Measurements from ENCODE around the gene IRF2BPL.
"Not testable (repeated sequence)": the region's sequence is repeated elsewhere in the genome, so short reads cannot be mapped to it uniquely, and the experiment has no call there.

The IRF2BPL gene

DNA sequence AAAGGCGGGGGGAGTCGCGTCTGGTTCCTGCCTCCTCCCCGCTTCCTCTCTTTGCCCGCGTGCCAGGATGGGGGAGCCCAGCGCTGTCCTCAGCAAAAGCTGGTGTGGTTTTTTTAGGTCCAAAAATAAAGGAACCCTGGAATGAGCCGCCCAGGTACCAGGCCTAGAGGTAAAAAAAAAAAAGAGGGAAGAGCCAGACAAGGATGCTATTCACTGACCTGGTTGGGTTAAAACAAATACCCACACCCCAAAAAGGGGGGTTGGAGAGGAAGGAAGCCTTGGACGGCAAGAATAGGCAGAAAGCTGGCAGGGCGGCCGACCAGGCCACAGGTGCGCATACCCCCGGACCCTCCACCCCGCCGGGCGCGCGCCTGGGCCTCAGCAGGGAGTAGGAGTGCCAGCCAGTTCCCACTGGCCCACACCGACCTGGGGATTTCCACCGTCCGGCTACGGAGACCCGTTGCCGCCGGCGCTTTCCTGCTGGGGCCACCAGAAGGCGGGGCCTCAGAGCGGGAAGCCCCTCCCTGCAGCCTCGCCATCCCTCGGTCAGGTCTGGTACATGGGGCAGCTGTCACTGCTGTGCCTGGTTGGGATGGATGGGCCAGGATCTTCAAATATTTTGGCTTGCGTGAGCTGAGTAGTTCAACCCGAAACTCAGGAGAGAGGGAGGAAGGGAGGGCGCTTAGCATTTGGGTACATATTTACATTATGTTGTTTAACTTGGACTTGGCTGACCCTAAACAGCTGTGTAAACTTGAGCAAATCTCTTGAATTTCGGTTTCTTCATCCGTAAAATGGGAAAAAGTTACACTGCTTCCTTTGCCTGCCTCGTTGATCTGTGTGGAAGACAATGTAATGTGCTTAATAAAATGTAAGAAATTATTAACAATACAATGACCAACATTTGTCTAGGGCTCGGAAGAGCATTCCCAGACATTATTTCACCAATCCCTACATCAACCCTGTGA lies 5.4 kb upstream of the IRF2BPL start:
- peak; percentile 60 for DNase-seq

- peak; percentile 55 for DNase-seq
These were observed 4.5 kb upstream of the IRF2BPL start for GRCh38 chr14:77032844-77033621.

GRCh38 chr14:77032491-77032843 lies 4.0 kb upstream of the IRF2BPL start:
- DNase-seq, result no peak

DNA sequence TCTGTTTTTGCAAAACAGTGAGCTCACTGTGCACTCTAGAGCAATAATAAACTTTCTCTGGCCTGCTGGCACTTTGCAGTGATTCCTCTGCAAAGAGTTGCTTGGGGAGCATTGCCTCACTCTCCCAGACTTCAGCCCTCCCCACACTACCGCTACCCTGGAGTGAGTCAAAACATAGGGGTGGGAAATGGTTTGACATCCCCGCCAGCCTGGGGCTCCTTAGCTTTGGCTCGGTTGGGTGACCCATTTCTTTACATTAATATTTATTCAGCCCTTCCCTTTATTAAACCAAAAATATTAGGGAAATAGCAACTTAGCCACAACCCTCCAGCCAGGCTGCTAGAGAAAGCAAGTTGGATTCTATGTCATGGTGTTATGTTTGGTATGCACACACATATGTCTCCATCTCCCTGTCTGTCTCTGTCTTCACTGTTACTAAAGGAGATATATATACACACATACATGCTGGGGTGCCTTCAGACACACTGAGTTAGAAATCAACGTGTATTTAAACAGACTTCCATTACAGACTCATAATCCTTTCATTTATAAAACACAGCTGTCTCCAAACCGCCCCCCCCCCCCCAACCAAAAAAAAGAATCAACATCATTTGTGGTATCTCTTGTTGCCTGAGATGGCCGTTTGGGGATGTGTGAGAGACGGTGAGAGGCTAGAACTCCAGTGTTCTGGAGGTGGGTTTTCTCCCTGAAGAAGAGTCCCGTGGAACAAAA lies 3.4 kb upstream of the IRF2BPL start:
- no peak for DNase-seq

DNA sequence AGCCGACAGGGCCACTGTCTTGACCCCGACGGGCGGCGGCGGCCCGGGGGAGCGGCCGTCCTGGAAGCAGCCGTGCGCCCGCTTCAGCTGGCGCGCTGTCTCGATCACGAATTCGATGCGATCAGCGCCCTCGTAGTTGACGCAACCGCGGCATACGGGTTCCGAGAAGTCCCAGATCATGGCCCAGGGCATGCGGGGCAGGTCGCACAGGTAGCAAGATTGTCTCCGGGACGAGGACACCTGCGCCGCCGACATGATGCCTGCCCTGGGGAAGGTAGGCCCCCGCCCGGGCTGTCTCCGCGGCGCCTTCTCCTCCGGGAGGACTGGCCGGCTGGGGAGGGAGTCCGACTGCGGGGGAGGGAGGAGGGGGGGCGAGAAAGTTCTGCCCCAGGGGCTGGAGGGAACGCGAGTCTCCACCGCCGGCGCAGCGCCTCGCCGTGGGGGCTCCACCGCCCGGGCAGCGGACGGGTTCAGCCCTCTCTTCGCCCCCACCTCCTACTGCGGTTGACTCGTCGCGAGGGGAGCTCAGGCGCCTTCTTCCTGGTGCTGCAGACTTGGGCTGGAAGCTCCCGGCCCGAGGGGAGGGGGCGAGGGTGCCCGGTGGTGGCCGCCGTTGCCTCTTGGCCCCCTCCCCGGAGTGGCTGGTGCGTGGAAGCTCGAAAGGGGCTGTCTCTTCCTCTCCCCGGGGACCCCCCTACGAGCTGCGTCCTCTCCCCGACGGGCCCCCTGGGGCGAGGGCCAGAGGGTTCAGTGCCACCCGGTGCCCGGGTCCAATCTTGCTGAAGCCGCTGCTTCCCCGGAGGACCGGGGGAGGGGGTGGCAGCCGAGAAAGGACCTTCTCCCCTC lies 747 bp downstream of the IRF2BPL start:
- DNase-seq, result peak; percentile 53

DNA sequence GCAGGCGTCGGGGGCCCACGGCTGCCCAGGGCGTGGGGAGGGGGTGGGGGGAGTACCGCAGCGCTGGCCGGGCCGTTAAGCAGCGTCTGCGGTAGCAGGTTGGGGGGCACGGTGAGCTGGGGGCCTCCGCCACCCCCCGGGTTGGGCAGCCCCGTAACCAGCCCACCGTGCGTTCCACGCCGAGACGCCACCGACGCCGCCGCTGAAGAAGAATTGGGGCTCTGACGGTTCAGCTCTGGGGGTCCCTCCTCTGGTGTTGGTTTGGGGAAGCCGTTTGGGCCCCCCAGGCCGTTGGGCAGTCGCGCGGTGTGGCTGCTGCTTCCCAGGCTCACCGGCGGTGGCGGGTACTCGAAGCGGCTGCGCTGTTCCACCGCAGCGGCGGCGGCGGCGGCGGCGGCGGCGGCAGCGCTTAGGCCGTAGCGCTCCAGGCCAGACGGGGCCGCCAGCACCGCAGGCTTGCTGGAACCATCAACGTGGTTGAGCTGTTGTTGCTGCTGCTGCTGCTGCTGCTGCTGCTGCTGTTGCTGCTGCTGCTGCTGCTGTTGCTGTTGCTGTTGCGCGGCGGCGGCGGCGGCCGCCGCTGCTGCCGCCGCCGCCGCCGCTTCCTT lies 1.5 kb downstream of the IRF2BPL start:
- peak; percentile 16 for DNase-seq

GRCh38 chr14:77026166-77026929 lies 2.2 kb downstream of the IRF2BPL start:
- DNase-seq, result no peak

- no peak for DNase-seq
These were observed 2.8 kb downstream of the IRF2BPL start for GRCh38 chr14:77025744-77026165.

GRCh38 chr14:77024171-77024691 lies 4.3 kb downstream of the IRF2BPL start:
- no peak for DNase-seq

DNA sequence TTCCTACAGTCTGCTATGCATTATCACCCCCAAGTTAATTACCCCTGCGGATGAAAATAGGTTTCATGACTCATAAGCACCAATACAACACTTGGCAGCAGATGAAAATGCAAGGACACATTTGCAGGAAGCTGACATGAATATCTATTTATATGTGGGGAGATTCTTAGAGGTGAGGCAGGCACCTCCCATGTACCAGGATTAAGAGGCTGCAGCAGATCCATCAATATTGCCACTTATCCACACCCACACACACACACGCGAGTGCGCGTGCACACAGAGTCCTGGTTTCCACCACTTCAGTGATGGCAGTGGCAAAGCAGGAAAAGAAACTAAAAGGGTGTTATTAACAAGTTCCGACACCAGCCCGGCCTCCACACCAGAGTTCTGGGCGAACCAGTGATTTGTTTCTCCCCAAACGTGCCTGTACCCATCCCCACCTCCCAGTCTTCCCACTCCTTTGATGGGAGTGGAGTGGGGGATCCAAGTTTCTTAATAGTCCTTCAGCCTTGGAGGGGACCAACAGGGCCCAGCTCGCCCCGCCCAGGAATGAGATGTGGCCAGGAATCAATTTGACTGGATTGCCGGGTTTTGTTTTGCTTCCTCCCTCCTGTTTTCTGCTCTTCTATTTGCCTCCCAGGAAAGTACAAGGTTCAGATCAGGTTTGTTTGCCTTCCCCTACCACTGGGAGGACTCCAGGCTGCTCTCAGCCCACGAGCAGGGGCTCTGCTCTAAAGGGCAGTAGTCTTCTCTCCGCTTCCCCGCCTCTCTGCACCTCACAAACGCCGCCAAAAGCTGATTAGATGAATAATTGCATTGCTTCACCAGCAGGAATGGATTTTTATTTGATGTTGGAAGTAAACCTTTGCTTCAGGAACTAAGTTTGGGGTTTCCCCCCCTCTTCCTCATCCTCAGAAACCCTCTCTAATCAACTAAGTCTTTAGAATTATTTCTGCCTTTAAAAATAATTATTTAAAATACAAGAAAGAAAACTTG lies 5.2 kb downstream of the IRF2BPL start:
- no peak for DNase-seq

DNA sequence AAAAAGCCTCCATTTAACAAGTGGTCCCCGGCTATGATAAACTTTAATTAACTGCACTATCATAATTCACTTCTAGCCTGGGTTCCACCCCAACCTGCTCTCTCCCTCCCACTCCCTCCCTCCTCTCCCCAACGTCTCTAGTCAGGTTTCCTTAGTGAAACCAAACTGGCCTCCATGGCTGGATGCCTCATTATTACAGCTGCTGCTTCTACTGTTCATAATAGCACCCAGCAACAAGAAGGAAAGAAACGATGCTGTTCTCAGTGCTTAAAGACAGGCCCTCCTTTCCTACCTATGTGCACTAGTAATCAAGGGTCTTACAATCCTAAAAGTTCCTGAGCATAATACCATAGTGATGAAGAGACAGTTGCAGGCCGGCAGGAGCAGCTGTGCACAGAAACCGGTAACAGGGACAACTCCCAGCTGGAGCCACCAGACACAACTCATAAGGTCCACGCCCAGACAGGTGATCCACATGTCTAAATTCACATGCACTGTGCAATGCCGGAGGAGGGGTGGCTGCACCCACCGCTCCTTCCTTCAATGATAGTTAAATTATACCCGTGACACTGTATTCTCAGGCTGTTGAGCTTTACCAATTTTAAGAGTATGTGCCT lies 6.2 kb downstream of the IRF2BPL start:
- no peak for DNase-seq

DNA sequence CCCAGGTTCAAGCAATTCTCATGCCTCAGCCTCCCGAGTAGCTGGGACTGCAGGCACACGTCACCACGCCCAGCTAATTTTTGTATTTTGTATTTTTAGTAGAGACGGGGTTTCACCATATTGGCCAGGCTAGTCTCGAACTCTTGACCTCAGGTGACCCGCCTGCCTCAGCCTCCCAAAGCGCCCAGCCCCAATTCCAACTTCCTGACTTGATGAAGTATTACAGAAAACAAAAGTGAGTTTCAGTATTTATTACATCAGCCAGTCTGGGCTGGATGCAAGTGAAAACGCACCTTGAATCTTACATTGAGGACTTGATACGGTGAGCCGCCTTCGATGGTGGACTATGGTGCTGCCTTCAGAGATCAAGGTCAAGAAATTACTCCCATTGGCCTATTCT lies 7.1 kb downstream of the IRF2BPL start:
- not testable (repeated sequence) for DNase-seq

- DNase-seq, result no peak
These were observed 9.7 kb downstream of the IRF2BPL start for GRCh38 chr14:77018785-77019184.

DNA sequence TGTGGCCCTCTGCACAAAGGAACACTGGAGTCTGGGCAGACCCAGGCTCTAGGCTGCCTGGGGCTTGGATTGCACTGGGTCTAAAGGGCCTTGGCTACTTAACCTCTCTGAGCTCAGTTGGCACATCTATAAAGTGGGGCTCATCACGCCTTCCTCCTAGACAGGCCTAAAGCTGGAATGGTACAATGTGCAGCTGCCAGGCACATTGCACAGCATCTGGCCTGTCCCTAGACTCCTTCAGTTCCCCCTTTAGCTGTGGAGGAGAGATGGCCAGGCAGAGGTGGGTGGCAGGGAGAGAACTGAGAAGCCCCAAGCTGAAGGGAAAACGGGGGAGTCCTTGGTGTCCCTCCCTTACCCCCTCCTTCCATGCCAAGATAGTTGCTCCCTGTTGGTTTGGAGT lies 10.8 kb downstream of the IRF2BPL start:
- no peak for DNase-seq

DNA sequence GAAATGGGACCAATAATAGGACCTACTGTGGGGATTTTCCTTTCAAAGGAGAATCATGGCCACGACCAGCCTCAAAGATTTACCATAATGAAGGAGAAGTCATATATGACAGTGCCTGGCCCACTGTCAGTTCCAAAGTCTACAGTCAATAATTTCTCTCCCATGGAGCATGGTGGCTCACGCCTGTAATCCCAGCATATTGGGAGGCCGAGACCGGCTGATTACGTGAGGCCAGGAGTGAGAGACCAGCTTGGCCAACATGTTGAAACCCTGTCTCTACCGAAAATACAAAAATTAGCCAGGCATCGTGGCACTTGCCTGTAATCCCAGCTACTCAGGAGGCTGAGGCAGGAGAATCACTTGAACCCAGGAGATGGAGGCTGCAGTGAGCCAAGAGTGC lies 13.8 kb downstream of the IRF2BPL start:
- DNase-seq, result no peak

- no peak for DNase-seq
These were observed 14.4 kb downstream of the IRF2BPL start for GRCh38 chr14:77014004-77014604.

DNA sequence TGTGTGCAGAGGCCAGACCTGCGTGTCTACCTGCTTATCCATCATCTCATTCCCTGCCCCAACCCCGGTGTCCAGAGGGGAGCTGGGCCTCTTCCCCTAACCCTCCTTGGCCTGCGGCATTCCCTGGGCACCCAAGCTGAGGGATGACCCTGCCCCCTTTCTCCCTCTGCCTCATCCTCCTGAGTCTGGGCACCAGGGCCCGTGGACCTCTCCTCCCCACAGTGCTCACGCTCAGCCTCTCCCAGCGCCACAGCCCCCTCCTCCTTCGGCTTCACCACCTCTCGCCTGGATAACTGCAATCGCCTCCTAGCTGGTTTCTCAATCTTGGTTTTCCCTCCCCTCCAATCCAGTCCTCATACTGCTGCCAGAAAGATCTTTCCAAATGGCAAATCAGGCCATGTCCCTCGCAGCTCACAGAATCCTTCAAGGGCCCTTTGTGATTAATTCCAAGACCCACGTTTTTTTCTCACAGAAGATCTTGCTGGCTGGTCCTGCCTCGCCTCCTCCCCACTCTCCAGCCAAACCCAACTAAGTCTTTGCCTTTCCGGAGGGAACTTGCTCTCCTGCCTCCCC lies 16.2 kb downstream of the IRF2BPL start:
- no peak for DNase-seq

- no peak for DNase-seq
These were observed 17.3 kb downstream of the IRF2BPL start for GRCh38 chr14:77011245-77011644.

Measured in effector CD8-positive, alpha-beta T cell (primary cell).